ENCODE measurements around the gene SLC38A4.
"Not testable (repeated sequence)": the region's sequence is repeated elsewhere in the genome, so short reads cannot be mapped to it uniquely, and the experiment has no call there.

DNA sequence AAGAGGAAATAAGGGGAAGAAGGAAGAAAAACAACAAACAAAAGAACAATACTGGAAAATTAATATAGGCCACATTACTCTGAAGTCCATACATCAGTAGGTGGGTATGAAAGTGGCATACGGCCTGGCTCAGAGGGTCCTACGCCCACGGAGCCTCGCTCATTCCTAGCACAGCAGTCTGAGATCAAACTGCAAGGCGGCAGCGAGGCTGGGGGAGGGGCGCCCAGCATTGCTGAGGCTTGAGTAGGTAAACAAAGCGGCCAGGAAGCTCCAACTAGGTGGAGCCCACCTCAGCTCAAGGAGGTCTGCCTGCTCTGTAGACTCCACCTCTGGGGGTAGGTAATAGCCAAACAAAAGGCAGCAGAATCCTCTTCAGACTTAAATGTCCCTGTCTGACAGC, 23.0 kb upstream of the SLC38A4 start:
- TF ChIP-seq, protein P1, sequence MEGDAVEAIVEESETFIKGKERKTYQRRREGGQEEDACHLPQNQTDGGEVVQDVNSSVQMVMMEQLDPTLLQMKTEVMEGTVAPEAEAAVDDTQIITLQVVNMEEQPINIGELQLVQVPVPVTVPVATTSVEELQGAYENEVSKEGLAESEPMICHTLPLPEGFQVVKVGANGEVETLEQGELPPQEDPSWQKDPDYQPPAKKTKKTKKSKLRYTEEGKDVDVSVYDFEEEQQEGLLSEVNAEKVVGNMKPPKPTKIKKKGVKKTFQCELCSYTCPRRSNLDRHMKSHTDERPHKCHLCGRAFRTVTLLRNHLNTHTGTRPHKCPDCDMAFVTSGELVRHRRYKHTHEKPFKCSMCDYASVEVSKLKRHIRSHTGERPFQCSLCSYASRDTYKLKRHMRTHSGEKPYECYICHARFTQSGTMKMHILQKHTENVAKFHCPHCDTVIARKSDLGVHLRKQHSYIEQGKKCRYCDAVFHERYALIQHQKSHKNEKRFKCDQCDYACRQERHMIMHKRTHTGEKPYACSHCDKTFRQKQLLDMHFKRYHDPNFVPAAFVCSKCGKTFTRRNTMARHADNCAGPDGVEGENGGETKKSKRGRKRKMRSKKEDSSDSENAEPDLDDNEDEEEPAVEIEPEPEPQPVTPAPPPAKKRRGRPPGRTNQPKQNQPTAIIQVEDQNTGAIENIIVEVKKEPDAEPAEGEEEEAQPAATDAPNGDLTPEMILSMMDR (IDR thresholded peaks at IDR 0.05): not testable (repeated sequence)
- TF ChIP-seq EZH2 (IDR thresholded peaks at IDR 0.05; ENCODE audit: borderline replicate concordance, insufficient read depth, low read depth, low read length, poor library complexity, severe bottlenecking): not testable (repeated sequence)

Measured in B cell (primary cell).